ENCODE results near the gene COX8C. TPM values are rescaled to one million over a fixed set of nuclear protein-coding genes. Genes with fewer than 3 reads are reported as not detected.
"Not testable (repeated sequence)": the region's sequence is repeated elsewhere in the genome, so short reads cannot be mapped to it uniquely, and the experiment has no call there.

COX8C gene
- polyA plus RNA-seq, 12 donors: 0.35 to 0.81 (median 0.38) TPM; not detected in 5

- DNase-seq: no peak
These were observed 22.8 kb downstream of the COX8C start for GRCh38 chr14:93369713-93370266.

GRCh38 chr14:93375673-93376156 is 28.7 kb downstream of the COX8C start:
- DNase-seq: no peak

- DNase-seq: no peak
These were observed 32.8 kb downstream of the COX8C start for GRCh38 chr14:93379831-93380230.

- DNase-seq: no peak
These were observed 34.7 kb downstream of the COX8C start for GRCh38 chr14:93381644-93382043.

GRCh38 chr14:93384256-93384655 is 37.3 kb downstream of the COX8C start:
- not testable (repeated sequence) for DNase-seq

- DNase-seq: no peak
These were observed 48.2 kb downstream of the COX8C start for GRCh38 chr14:93395231-93395630.

GRCh38 chr14:93396456-93396855 is 49.5 kb downstream of the COX8C start:
- DNase-seq: no peak

Other genes with a start within 250 kb of the COX8C start
- 10 to 100 TPM in 11 of 12 donors, not detected in 1; 12.7 to 49.1 (median 17.5) TPM for gene ITPK1, start 231.3 kb upstream of the COX8C start, polyA plus RNA-seq (ENCODE audit: insufficient read length in 12 of 12)
- gene MOAP1, start 162.3 kb upstream of the COX8C start, polyA plus RNA-seq (ENCODE audit: insufficient read length in 12 of 12): 10 to 100 TPM in 11 of 12 donors, not detected in 1; 17.5 to 33.1 (median 25.9) TPM
- 10 to 100 TPM in 11 of 12 donors, not detected in 1; 12.2 to 18.5 (median 16.9) TPM for gene LYSET, start 161.9 kb upstream of the COX8C start, polyA plus RNA-seq (ENCODE audit: insufficient read length in 12 of 12)
- gene GON7, start 140.1 kb upstream of the COX8C start, polyA plus RNA-seq (ENCODE audit: insufficient read length in 12 of 12): 10 to 100 TPM in 5 of 12 donors, 1 to 10 TPM in 5, not detected in 2; 7.1 to 12.4 (median 10.3) TPM
- gene UBR7, start 139.9 kb upstream of the COX8C start, polyA plus RNA-seq (ENCODE audit: insufficient read length in 12 of 12): 10 to 100 TPM in 11 of 12 donors, not detected in 1; 23.8 to 55.8 (median 28.1) TPM
- gene BTBD7, start 14.1 kb upstream of the COX8C start, polyA plus RNA-seq (ENCODE audit: insufficient read length in 12 of 12): 10 to 100 TPM in 11 of 12 donors, not detected in 1; 18.7 to 32.9 (median 24.8) TPM
- gene UNC79, start 83.8 kb downstream of the COX8C start, polyA plus RNA-seq (ENCODE audit: insufficient read length in 12 of 12): under 1 TPM in 10 of 12 donors, not detected in 2; 0.22 to 0.78 (median 0.53) TPM

Data from muscle of arm (tissue), 12 donors.